HEK293 (cell line): ENCODE data around the gene PPP2CA.
"Not testable (repeated sequence)": the region's sequence is repeated elsewhere in the genome, so short reads cannot be mapped to it uniquely, and the experiment has no call there.

Experiments used
- CTCF ChIA-PET: fragments of 350-600 bp; formaldehyde crosslinking; extraction: SDS; loops from one replicate; lab custom pipeline; 2021; ENCODE audit warnings: antibody characterized with exemption; lab: Yijun Ruan, JAX
- POLR2A ChIA-PET: fragments of 300-600 bp; formaldehyde crosslinking; extraction: SDS; loops from one replicate; lab custom pipeline; 2020; ENCODE audit warnings: antibody characterized with exemption, inconsistent platforms; lab: Yijun Ruan, JAX
- H3K27ac ChIP-seq: fragments of 200-500 bp; sonication (Bioruptor generic); 2 replicates; pipeline ENCODE4 v1.5.1; 2014; ENCODE audit warnings: low read depth, low read length, control low read depth, inconsistent platforms; ENCODE audit errors: extremely low read depth
- H3K36me3 ChIP-seq, 2 experiments: fragments of 200-500 bp in 1 of 2; sonication (Bioruptor generic) in 1 of 2; 1 replicate in 1 of 2; 2 replicates in 1 of 2; pipeline ENCODE4 v1.5.1; 2014 to 2017; ENCODE audit warnings: inconsistent platforms in 2 of 2, low read length in 2 of 2; ENCODE audit not compliant: control insufficient read depth in 2 of 2, insufficient read depth in 1 of 2
- H3K4me1 ChIP-seq: fragments of 200-500 bp; sonication (Bioruptor generic); 2 replicates; pipeline ENCODE4 v1.5.1; 2014; ENCODE audit warnings: mild to moderate bottlenecking, low read length, inconsistent platforms; ENCODE audit not compliant: control insufficient read depth, insufficient read depth
- H3K4me3 ChIP-seq: 2 replicates; pipeline ENCODE4 v1.5.1; 2011; ENCODE audit warnings: low read depth, mild to moderate bottlenecking, control low read depth, low read length, moderate library complexity
- H3K9me3 ChIP-seq: fragments of 200-500 bp; sonication (Bioruptor generic); 2 replicates; pipeline ENCODE4 v1.5.1; 2014; ENCODE audit warnings: low read depth, low read length, inconsistent platforms; ENCODE audit not compliant: control insufficient read depth, insufficient read depth
- GLIS1 ChIP-seq: fragments of 450-650 bp; formaldehyde crosslinking; IDR thresholded peaks from 2 replicates; pipeline ENCODE4 v1.5.1; 2016; ENCODE audit warnings: missing biosample characterization, missing genetic modification characterization
- IKZF3 ChIP-seq: fragments of 450-650 bp; IDR thresholded peaks from 2 replicates; pipeline ENCODE4 v1.5.0; 2018; ENCODE audit warnings: missing biosample characterization, mild to moderate bottlenecking, missing genetic modification characterization, moderate library complexity
- KLF10 ChIP-seq: fragments of 450-650 bp; IDR thresholded peaks from 2 replicates; pipeline ENCODE4 v1.5.1; 2018; ENCODE audit warnings: missing biosample characterization, mild to moderate bottlenecking, missing genetic modification characterization
- MYNN ChIP-seq: fragments of 450-650 bp; formaldehyde crosslinking; IDR thresholded peaks from 2 replicates; pipeline ENCODE4 v1.5.1; 2016; ENCODE audit warnings: missing biosample characterization, missing genetic modification characterization, borderline replicate concordance
- SETDB1 ChIP-seq: IDR thresholded peaks from one replicate; pipeline ENCODE4 v1.6.1; 2017; ENCODE audit warnings: mild to moderate bottlenecking, low read length, moderate library complexity, mixed read lengths; ENCODE audit not compliant: insufficient read length
- SP7 ChIP-seq: fragments of 450-650 bp; formaldehyde crosslinking; IDR thresholded peaks from 2 replicates; pipeline ENCODE4 v1.5.1; 2016; ENCODE audit warnings: missing biosample characterization, missing genetic modification characterization
- TSHZ1 ChIP-seq: fragments of 450-650 bp; formaldehyde crosslinking; IDR thresholded peaks from 2 replicates; pipeline ENCODE4 v1.5.1; 2016; ENCODE audit warnings: missing biosample characterization, missing genetic modification characterization, borderline replicate concordance
- ZFP69B ChIP-seq: fragments of 450-650 bp; formaldehyde crosslinking; IDR thresholded peaks from 2 replicates; pipeline ENCODE4 v1.5.1; 2016; ENCODE audit warnings: missing biosample characterization, missing genetic modification characterization
- ZNF266 ChIP-seq: fragments of 450-650 bp; formaldehyde crosslinking; IDR thresholded peaks from 2 replicates; pipeline ENCODE4 v1.5.1; 2016; ENCODE audit warnings: missing biosample characterization, missing genetic modification characterization, low read depth
- ZNF37A ChIP-seq: fragments of 450-650 bp; IDR thresholded peaks from 2 replicates; pipeline ENCODE4 v1.5.1; 2018; ENCODE audit warnings: missing biosample characterization, missing genetic modification characterization
- ZNF510 ChIP-seq: fragments of 450-650 bp; formaldehyde crosslinking; IDR thresholded peaks from 2 replicates; pipeline ENCODE4 v1.5.1; 2018; ENCODE audit warnings: mild to moderate bottlenecking, missing genetic modification characterization, missing biosample characterization; ENCODE audit not compliant: insufficient replicate concordance
- ZNF513 ChIP-seq: fragments of 450-650 bp; IDR thresholded peaks from 2 replicates; pipeline ENCODE4 v1.5.1; 2018; ENCODE audit warnings: missing biosample characterization, missing genetic modification characterization
- ZNF529 ChIP-seq: fragments of 450-650 bp; formaldehyde crosslinking; IDR thresholded peaks from 2 replicates; pipeline ENCODE4 v1.5.1; 2017; ENCODE audit warnings: missing genetic modification characterization, missing biosample characterization; ENCODE audit not compliant: insufficient replicate concordance
- ZNF580 ChIP-seq: fragments of 450-650 bp; formaldehyde crosslinking; IDR thresholded peaks from 2 replicates; pipeline ENCODE4 v1.5.1; 2016; ENCODE audit warnings: missing biosample characterization, missing genetic modification characterization
- ZNF600 ChIP-seq: fragments of 450-650 bp; formaldehyde crosslinking; IDR thresholded peaks from 2 replicates; pipeline ENCODE4 v1.5.1; 2016; ENCODE audit warnings: missing biosample characterization, missing genetic modification characterization
- ZNF610 ChIP-seq: fragments of 450-650 bp; formaldehyde crosslinking; IDR thresholded peaks from 2 replicates; pipeline ENCODE4 v1.5.1; 2016; ENCODE audit warnings: missing biosample characterization, missing genetic modification characterization, borderline replicate concordance
- ZNF626 ChIP-seq: fragments of 450-650 bp; sonication (Bioruptor Pico); formaldehyde crosslinking; IDR thresholded peaks from 2 replicates; pipeline ENCODE4 v1.5.1; 2018; ENCODE audit warnings: missing biosample characterization, missing genetic modification characterization, inconsistent platforms
- ZNF664 ChIP-seq: fragments of 450-650 bp; formaldehyde crosslinking; IDR thresholded peaks from 2 replicates; pipeline ENCODE4 v1.5.1; 2016; ENCODE audit warnings: missing biosample characterization, missing genetic modification characterization
- ZNF768 ChIP-seq: fragments of 450-650 bp; formaldehyde crosslinking; IDR thresholded peaks from 2 replicates; pipeline ENCODE4 v1.5.1; 2018; ENCODE audit warnings: missing biosample characterization, mild to moderate bottlenecking, missing genetic modification characterization
- ZSCAN30 ChIP-seq: fragments of 450-650 bp; IDR thresholded peaks from 2 replicates; pipeline ENCODE4 v1.5.1; 2018; ENCODE audit warnings: missing biosample characterization, mild to moderate bottlenecking, missing genetic modification characterization, moderate library complexity
- ZSCAN4 ChIP-seq: fragments of 450-650 bp; formaldehyde crosslinking; IDR thresholded peaks from 2 replicates; pipeline ENCODE4 v1.5.1; 2017; ENCODE audit warnings: missing biosample characterization, missing genetic modification characterization

Gene PPP2CA

GRCh38 chr5:134268019-134268601, 42.2 kb upstream of the PPP2CA start (continued):
- TF ChIP-seq TSHZ1 (tag by site-specific recombination), result no peak

- peaks cover 4% of the 10 kb centered on the region; the same call in 1 of the 2 replicates for H3K9me3 ChIP-seq
- H3K36me3 ChIP-seq, result no peaks in the 10 kb centered on the region
- TF ChIP-seq SP7, result peak; percentile 17; the same call in 1 of the 2 replicates
- TF ChIP-seq ZNF600 (tag by site-specific recombination), result peak; percentile 39; the same call in 1 of the 2 replicates
- TF ChIP-seq ZNF664 (tag by site-specific recombination), result 0 out of 2 replicates have a peak, but pooled peaks have one; percentile 43
- TF ChIP-seq SETDB1, result peak; percentile 26
- no peak for TF ChIP-seq ZNF37A (tag by site-specific recombination)
- TF ChIP-seq, all 188 proteins: peak for 4
- CTCF ChIA-PET, result interaction anchor here (1.2 kb wide), 1 partner anchor 25 kb away, joined by 3 read pairs; no protein-coding TSS in a partner anchor
- Histone ChIP-seq H3K4me3 (no peak overlapping the region), H3K27ac (no peak overlapping the region), H3K4me1 (no peaks in the 10 kb centered on the region; the same call in 1 of the 2 replicates)
- POLR2A ChIA-PET, result interaction anchor here (0.8 to 1.5 kb wide), 2 partner anchors 41 to 42 kb away, joined by 3 to 5 read pairs; partner anchors contain the start of gene PPP2CA
These were observed 41.6 kb upstream of the PPP2CA start for GRCh38 chr5:134267366-134268018.

- ChIA-PET CTCF (no interaction called here), POLR2A (no interaction called here)
- H3K9me3 ChIP-seq, result peaks cover 4% of the 10 kb centered on the region; the same call in 1 of the 2 replicates
- H3K4me1 ChIP-seq, result no peaks in the 10 kb centered on the region; the same call in 1 of the 2 replicates
- no peak overlapping the region for H3K4me3 ChIP-seq
- TF ChIP-seq ZFP69B (tag by site-specific recombination) (no peak), KLF10 (tag by site-specific recombination) (no peak), ZNF768 (tag by site-specific recombination) (no peak), MYNN (tag by site-specific recombination) (no peak), ZNF580 (no peak), SETDB1 (no peak), ZSCAN4 (tag by site-specific recombination) (no peak), ZNF529 (no peak), ZNF266 (tag by site-specific recombination) (no peak)
- TF ChIP-seq, all 188 proteins: peak for 0
- H3K27ac ChIP-seq, result no peak overlapping the region
- no peaks in the 10 kb centered on the region for H3K36me3 ChIP-seq
These were observed 37.9 kb upstream of the PPP2CA start for GRCh38 chr5:134263801-134264200.

GRCh38 chr5:134262629-134263028, 36.8 kb upstream of the PPP2CA start:
- not testable (repeated sequence) for H3K4me3 ChIP-seq, H3K9me3 ChIP-seq, H3K4me1 ChIP-seq
- TF ChIP-seq ZSCAN30 (tag by site-specific recombination) (0 out of 2 replicates have a peak, but pooled peaks have one; percentile 40), ZNF510 (tag by site-specific recombination) (peak; percentile 42), ZNF529 (peak; percentile 84), ZNF513 (tag by site-specific recombination) (peak; percentile 25; the same call in 1 of the 2 replicates), ZNF626 (tag by site-specific recombination) (peak; percentile 87; the same call in 1 of the 2 replicates), GLIS1 (tag by site-specific recombination) (peak; percentile 28; the same call in 1 of the 2 replicates), SETDB1 (peak; percentile 63), ZNF610 (tag by site-specific recombination) (0 out of 2 replicates have a peak, but pooled peaks have one; percentile 50), IKZF3 (tag by site-specific recombination) (0 out of 2 replicates have a peak, but pooled peaks have one; percentile 22)
- TF ChIP-seq, all 188 proteins: peak for 9; not testable (repeated sequence) for 179
- CTCF ChIA-PET, POLR2A ChIA-PET, H3K27ac ChIP-seq, H3K36me3 ChIP-seq: not testable (repeated sequence)
